ENCODE results near the gene OR4D1.
"Not testable (repeated sequence)": the region's sequence is repeated elsewhere in the genome, so short reads cannot be mapped to it uniquely, and the experiment has no call there.

The OR4D1 gene

DNA sequence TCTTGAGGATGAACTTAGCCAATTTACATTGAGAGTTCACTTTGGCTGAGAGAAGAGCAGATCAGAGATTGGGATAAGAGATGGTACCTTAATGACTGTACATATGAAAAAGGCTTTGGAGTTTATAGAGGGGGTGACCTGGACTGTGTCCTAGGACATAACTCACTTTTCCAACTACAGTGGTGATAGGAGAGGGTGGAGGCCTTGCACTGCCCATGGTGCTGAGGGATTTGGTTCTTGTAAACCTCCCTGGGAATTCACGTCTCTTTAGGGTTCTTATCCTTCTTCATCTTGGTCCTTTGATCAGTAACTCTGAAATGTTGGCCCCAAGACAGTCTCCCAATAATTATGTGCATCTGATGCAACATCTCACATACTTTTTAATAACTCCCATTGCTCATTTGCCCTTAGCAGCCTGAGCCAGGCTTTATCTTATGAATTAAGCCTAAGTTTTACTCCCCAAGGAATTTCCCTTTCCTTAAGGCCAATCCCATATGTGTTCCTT, at the start of gene OR4D1:
TSS of gene OR4D1 (plus strand) at position 455 of the 505 bp plus-strand sequence. CDS start 6,770 bp downstream, outside the sequence.
- in situ Hi-C loops (cut with MboI; ENCODE audit: low sequenced_read_pairs), result no loop called here

DNA sequence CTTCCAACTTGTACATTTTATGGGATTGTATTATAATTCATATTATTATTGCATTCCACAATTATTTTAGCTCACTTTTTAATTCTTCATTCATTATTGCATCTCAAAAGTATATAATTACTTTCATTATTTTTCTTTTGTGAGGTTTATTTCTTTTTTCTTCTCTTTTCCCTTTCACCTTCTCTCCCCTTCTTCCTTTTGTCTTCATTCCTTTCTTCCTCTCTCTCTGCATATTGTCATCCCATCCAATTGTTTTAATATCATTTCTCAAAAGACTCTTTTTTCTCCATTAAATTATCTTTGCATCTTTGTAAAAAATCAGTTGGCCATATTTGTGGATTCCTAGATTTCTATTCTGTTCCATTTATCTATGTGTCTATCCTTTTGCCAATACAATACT, 47.7 kb upstream of the OR4D1 start:
- in situ Hi-C loops (cut with MboI; ENCODE audit: low sequenced_read_pairs), result loop anchor here (25.0 kb wide), 1 partner anchor 963 kb away; no protein-coding TSS in a partner anchor

DNA sequence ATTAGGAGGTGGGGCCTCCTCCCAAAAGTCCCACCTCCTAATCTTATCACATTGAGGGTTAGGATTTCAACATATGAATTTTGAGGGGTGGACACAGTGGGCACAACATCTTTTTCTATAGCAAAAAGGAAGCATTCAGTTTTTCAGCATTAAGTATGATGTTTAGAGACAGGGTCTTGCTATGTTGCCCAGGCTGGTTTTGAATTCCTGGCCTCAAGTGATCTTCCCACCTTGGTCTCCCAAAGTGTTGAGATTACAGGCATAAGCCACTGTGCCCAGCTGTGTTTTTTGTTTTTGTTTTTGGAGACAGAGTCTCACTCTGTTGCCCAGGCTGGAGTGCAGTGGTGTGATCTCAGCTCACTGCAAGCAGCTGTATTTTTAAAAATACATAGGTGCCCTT, 46.3 kb upstream of the OR4D1 start:
- in situ Hi-C loops (cut with MboI; ENCODE audit: low sequenced_read_pairs), result loop anchor here (25.0 kb wide), 1 partner anchor 965 kb away; no protein-coding TSS in a partner anchor

- in situ Hi-C loops (cut with MboI; ENCODE audit: low sequenced_read_pairs), result loop anchor here (25.0 kb wide), 1 partner anchor 968 kb away; no protein-coding TSS in a partner anchor
These were observed 43.1 kb upstream of the OR4D1 start for GRCh38 chr17:58105093-58105492.

GRCh38 chr17:58107306-58107705, 40.9 kb upstream of the OR4D1 start:
- in situ Hi-C loops (cut with MboI; ENCODE audit: low sequenced_read_pairs), result loop anchor here (25.0 kb wide), 1 partner anchor 970 kb away; no protein-coding TSS in a partner anchor

DNA sequence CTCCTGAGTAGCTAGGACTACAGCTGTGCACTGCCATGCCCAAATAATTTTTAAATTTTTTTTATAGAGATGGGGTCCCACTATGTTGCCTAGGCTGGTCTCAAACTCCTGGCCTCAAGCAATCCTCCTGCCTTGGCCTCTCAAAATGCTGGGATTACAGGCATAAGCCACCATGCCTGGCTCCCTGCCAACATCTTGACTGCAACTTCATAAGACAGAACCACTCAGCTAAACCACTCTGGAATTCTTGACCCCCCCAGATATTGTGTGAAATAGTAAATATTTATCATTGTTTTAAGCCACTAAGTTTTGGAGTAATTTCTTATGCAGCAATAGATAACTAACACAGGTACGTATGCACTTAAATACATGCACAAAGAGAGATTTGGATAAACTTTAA, 39.0 kb upstream of the OR4D1 start:
- in situ Hi-C loops (cut with MboI; ENCODE audit: low sequenced_read_pairs), result loop anchor here (25.0 kb wide), 1 partner anchor 972 kb away; no protein-coding TSS in a partner anchor

GRCh38 chr17:58110012-58110411, 38.2 kb upstream of the OR4D1 start:
- in situ Hi-C loops (cut with MboI; ENCODE audit: low sequenced_read_pairs), result loop anchor here (25.0 kb wide), 1 partner anchor 973 kb away; no protein-coding TSS in a partner anchor

DNA sequence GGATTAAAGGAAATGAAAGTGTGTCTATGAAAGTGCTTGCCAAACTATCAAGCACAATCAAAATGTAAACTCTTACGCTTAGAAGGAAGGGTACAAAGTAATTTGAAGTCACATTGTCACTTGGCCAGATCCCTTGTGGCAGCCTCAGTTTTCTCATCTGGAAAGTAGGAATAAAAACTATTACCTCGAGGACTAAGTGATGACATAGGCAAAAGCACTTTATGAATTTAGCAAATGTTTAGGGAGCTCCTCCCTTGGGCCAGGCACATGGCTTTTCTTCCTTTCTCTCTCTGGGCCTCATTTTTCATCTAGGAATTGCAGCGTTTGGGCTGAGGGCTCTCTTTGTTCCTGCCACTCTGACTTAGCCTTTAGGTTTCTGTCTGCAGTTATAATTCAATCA, 36.5 kb upstream of the OR4D1 start:
- in situ Hi-C loops (cut with MboI; ENCODE audit: low sequenced_read_pairs), result loop anchor here (25.0 kb wide), 1 partner anchor 974 kb away; no protein-coding TSS in a partner anchor

DNA sequence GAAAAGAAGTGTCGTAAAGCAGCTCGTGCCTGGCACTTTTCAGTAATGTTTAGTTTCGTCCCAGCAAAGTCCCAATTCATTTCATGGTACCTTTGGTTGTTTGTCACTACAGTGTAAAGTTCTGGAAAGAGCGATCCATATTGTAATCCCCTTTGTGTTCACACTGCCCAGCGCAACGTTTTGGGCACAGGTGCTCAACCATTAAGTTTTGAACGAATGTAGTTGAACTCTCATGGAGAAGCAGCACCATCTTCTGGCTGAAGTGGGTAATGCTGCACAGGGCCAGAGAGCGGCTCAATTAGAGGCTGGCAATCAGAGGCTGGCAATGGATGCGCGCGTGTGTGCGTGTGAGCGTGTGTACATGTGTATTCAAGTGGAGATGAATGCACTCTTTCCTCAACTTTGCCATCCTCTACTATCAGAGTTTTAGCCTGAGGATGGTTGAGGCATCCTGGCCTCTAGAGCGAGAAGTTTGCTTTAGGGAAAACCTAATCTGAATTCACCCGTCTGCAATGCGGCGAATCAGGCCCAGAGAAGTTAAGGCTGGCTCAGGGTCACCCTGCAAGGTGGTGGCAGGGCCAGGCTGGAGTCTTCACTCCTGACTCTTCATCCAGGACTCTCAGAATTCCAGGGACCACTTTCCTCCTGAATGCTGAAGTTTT, 35.1 kb upstream of the OR4D1 start:
- in situ Hi-C loops (cut with MboI; ENCODE audit: low sequenced_read_pairs), result loop anchor here (25.0 kb wide), 1 partner anchor 976 kb away; no protein-coding TSS in a partner anchor

DNA sequence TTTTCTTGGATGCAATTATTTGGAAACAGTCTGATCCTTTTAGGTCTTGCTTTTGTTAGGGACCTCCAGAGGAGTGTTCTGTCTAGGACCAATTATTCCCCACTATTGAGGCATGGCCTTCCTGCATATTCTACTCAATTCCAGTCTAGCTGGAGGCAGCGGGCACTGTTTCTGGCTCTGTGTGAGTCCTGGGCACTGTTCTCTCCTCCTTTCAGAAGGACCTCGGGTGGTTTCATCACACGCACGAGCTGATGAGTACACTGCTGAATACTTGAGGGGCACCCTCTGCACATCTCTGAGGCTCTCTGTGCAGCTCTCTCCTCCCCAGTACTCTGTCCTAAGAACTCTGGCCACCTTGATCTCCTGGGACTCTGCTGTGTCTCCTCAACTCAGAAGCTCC, 34.2 kb upstream of the OR4D1 start:
- in situ Hi-C loops (cut with MboI; ENCODE audit: low sequenced_read_pairs), result loop anchor here (25.0 kb wide), 1 partner anchor 977 kb away; no protein-coding TSS in a partner anchor

DNA sequence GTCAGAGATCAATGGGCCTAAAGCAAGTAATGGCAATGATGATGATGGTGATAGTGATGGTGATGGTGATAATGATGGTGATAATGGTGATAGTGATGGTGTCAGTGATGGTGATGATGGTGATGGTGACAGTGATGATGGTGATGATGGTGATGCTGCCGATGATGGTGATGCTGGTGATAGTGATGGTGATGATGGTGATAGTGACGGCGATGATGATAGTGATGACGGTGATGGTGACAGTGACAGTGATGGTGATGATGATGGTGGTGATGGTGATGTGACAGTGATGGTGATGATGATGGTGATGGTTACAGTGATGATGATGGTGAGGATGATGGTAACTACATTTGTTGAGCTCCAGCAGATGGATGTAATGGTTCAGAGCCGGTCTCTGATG, 30.8 kb upstream of the OR4D1 start:
- in situ Hi-C loops (cut with MboI; ENCODE audit: low sequenced_read_pairs), result loop anchor here (25.0 kb wide), 1 partner anchor 980 kb away; no protein-coding TSS in a partner anchor

GRCh38 chr17:58119491-58119890, 28.7 kb upstream of the OR4D1 start:
- in situ Hi-C loops (cut with MboI; ENCODE audit: low sequenced_read_pairs), result loop anchor here (25.0 kb wide), 1 partner anchor 982 kb away; no protein-coding TSS in a partner anchor

DNA sequence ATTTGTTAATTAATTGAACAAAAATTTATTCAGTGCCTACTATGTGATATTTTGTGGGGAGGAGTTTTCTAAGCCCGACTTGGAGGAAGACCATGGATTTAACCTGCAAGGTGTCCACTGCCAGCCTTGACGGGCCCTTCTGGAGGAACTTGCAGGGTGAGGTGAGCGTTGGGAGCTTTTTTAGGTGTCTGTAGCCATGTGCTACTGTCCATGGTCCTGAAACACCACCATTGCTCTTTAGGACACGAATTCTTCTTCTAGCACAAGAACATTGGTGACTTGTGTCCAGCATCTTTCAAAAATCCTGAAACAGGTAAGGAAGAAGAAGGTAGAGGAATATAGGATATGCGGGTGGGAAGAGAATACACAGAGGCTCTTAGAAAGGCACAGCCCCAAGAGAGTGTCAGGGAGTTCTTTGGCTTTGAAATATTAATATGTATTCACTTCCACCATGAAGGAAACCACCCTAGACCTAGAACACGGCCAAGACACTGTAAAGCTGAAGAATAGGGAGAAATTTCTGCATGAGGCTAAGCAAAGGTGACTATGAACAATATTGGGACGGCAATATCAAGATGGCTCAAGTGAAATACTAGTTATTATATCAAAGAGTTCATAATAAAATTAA, 27.9 kb upstream of the OR4D1 start:
- in situ Hi-C loops (cut with MboI; ENCODE audit: low sequenced_read_pairs), result loop anchor here (25.0 kb wide), 1 partner anchor 983 kb away; no protein-coding TSS in a partner anchor

DNA sequence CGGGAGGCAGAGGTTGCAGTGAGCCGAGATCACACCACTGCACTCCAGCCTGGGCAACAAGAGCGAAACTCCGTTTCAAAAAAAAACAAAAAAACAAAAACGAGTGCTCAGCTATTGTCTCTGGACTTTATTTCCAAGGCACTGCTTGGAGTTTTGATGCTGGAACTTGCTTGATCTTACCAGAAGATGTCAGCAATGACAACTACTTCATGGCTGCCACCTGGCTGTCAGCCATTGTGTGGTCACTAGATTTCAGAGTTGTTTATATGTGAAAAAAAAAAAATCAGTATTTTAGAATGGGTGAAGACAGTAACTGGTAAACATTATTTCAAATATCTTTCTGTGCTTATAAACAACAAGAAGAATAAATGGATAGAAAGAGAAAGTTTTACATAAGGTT, 26.3 kb upstream of the OR4D1 start:
- in situ Hi-C loops (cut with MboI; ENCODE audit: low sequenced_read_pairs), result loop anchor here (25.0 kb wide), 1 partner anchor 985 kb away; no protein-coding TSS in a partner anchor

- in situ Hi-C loops (cut with MboI; ENCODE audit: low sequenced_read_pairs), result no loop called here
These were observed 20.3 kb upstream of the OR4D1 start for GRCh38 chr17:58127846-58128245.

DNA sequence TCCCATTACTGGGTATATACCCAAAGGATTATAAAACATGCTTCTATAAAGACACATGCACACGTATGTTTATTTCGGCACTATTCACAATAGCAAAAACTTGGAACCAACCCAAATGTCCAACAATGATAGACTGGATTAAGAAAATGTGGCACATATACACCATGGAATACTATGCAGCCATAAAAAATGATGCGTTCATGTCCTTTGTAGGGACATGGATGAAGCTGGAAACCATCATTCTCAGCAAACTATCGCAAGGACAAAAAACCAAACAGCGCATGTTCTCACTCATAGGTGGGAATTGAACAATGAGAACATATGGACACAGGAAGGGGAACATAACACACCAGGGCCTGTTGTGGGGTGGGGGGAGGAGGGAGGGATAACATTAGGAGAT, 15.5 kb upstream of the OR4D1 start:
- in situ Hi-C loops (cut with MboI; ENCODE audit: low sequenced_read_pairs), result not testable (repeated sequence)

- in situ Hi-C loops (cut with MboI; ENCODE audit: low sequenced_read_pairs), result no loop called here
These were observed 11.4 kb upstream of the OR4D1 start for GRCh38 chr17:58136669-58137279.

GRCh38 chr17:58141505-58141904, 6.7 kb upstream of the OR4D1 start:
- in situ Hi-C loops (cut with MboI; ENCODE audit: low sequenced_read_pairs), result no loop called here

DNA sequence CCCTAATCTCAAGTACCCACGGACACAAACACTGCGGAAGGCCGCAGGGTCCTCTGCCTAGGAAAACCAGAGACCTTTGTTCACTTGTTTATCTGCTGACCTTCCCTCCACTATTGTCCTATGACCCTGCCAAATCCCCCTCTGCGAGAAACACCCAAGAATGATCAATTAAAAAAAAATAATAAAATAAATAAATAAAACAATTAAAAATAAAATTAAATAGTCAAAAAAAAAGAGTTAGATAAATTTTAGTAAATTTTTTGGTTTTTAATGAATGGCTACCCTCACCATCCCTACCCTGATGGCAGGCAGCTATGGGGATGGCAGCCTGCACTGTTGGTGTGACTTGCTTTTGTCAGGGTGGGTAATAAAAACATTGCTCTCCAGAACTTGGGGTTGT, 4.8 kb upstream of the OR4D1 start:
- in situ Hi-C loops (cut with MboI; ENCODE audit: low sequenced_read_pairs), result not testable (repeated sequence)

DNA sequence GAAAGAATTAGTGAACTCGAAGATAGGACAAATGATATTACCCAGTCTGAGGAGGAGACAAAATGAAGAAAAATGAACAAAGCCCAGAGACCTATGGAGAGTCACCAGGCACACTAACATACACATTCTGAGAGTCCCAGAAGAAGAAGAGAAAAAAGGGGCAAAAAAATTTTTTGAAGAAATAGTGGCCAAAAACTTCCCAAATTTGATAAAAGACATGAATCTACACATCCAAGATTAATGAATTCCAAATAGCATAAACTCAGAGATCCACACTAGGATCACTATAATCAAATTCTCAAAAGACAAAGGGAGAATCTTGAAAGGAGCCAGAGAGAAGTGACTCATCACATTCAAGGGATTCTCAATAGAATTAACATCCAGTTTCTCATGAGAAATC, 3.4 kb upstream of the OR4D1 start:
- in situ Hi-C loops (cut with MboI; ENCODE audit: low sequenced_read_pairs), result no loop called here

DNA sequence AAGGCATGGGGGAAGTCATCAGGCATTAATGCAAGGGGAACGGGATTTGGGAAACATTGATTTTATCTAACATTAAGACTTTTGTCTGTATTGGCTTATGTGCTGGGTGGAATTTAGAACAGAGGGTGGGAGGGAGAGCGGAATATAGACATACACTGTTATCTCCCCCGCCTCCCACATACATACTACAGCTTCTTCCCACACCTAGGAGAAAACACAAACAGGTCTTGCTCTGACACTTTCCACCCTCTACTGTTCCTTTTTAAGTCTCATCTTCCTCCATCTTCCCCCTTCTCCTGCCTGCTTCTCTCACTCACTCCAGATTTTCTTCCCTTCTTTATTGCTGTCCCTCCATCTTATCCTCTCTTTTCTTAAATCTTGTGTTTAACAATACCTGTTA, 425 bp downstream of the OR4D1 start:
- in situ Hi-C loops (cut with MboI; ENCODE audit: low sequenced_read_pairs), result no loop called here
